GM23338 (cell line): ENCODE data around the gene USP48. TPM values are rescaled to one million over a fixed set of nuclear protein-coding genes. Genes with fewer than 3 reads are reported as not detected.

Experiments used
- ATAC-seq: fragments of 200-7000 bp; cut with Tn5 transposase; 3 replicates; pipeline ENCODE4 v1.9.1; 2020
- DNase-seq: peaks from one replicate; pipeline ENCODE4 v3.0.0-alpha.2; 2015; ENCODE audit warnings: low spot score
- H2AFZ ChIP-seq: fragments of 200-600 bp; sonication (generic); 2 replicates; pipeline ENCODE4 v1.8.0; 2016; ENCODE audit warnings: antibody characterized with exemption, mild to moderate bottlenecking, moderate library complexity
- H3F3A ChIP-seq: fragments of 200-600 bp; sonication (generic); replicated peaks from 2 replicates; pipeline ENCODE4 v1.8.0; 2017; ENCODE audit warnings: antibody characterized with exemption, mixed run types, low read depth
- H3K27ac ChIP-seq: fragments of 200-600 bp; sonication (generic); 2 replicates; pipeline ENCODE4 v1.6.1; 2016; ENCODE audit warnings: low read depth
- H3K27me3 ChIP-seq: fragments of 200-600 bp; sonication (generic); 2 replicates; pipeline ENCODE4 v1.8.0; 2016; ENCODE audit warnings: mild to moderate bottlenecking, mixed run types, moderate library complexity; ENCODE audit not compliant: insufficient read depth
- H3K36me3 ChIP-seq: fragments of 200-600 bp; sonication (generic); 2 replicates; pipeline ENCODE4 v1.8.0; 2016; ENCODE audit warnings: mild to moderate bottlenecking; ENCODE audit not compliant: insufficient read depth
- H3K4me1 ChIP-seq: fragments of 200-600 bp; sonication (generic); 2 replicates; pipeline ENCODE4 v1.8.0; 2016; ENCODE audit warnings: mild to moderate bottlenecking, moderate library complexity; ENCODE audit not compliant: insufficient read depth
- H3K4me2 ChIP-seq: fragments of 200-600 bp; sonication (generic); 2 replicates; pipeline ENCODE4 v1.7.1; 2017; ENCODE audit warnings: mixed run types
- H3K4me3 ChIP-seq: fragments of 200-600 bp; sonication (generic); 2 replicates; pipeline ENCODE4 v1.6.1; 2016; ENCODE audit warnings: mixed run types
- H3K79me2 ChIP-seq: fragments of 200-600 bp; sonication (generic); replicated peaks from 2 replicates; pipeline ENCODE4 v1.8.0; 2017; ENCODE audit warnings: mild to moderate bottlenecking; ENCODE audit not compliant: insufficient read depth
- H3K9me2 ChIP-seq: fragments of 200-600 bp; sonication (generic); 2 replicates; pipeline ENCODE4 v1.8.0; 2017; ENCODE audit not compliant: insufficient read depth
- H4K20me1 ChIP-seq: fragments of 200-600 bp; sonication (generic); replicated peaks from 2 replicates; pipeline ENCODE4 v1.8.0; 2017; ENCODE audit warnings: mild to moderate bottlenecking; ENCODE audit not compliant: insufficient read depth
- H3K27ac Mint-ChIP-seq: 2 replicates; pipeline ENCODE4 v1.8.0; 2020; ENCODE audit warnings: inconsistent platforms, mild to moderate bottlenecking, moderate library complexity, mixed read lengths
- H3K27me3 Mint-ChIP-seq: 3 replicates; pipeline ENCODE4 v1.8.0; 2022; ENCODE audit warnings: low read depth, mild to moderate bottlenecking, moderate library complexity, mixed read lengths, inconsistent platforms; ENCODE audit not compliant: insufficient read depth, poor library complexity
- H3K36me3 Mint-ChIP-seq: 3 replicates; pipeline ENCODE4 v1.8.0; 2021; ENCODE audit warnings: low read depth, mild to moderate bottlenecking, inconsistent platforms, moderate library complexity, mixed read lengths
- H3K4me1 Mint-ChIP-seq: 3 replicates; pipeline ENCODE4 v1.8.0; 2020; ENCODE audit warnings: mild to moderate bottlenecking, inconsistent platforms, mixed read lengths
- H3K4me3 Mint-ChIP-seq: 3 replicates; pipeline ENCODE4 v1.8.0; 2021; ENCODE audit warnings: moderate library complexity, mild to moderate bottlenecking, inconsistent platforms, mixed read lengths
- H3K9me3 Mint-ChIP-seq: 3 replicates; pipeline ENCODE4 v1.8.0; 2020; ENCODE audit warnings: moderate library complexity, mild to moderate bottlenecking, inconsistent platforms, mixed read lengths
- CREB1 ChIP-seq: fragments of 250-450 bp; sonication (Bioruptor Pico); IDR thresholded peaks from 2 replicates; pipeline ENCODE4 v1.5.0; 2020; ENCODE audit warnings: low read depth, mild to moderate bottlenecking, moderate library complexity
- CTCF ChIP-seq, 2 experiments: fragments of 200-600 bp in 1 of 2; sonication (generic) in 1 of 2; conservative IDR thresholded peaks; 2 replicates each; pipeline versions ENCODE4 v1.5.1 to v1.6.1; 2016 to 2017; ENCODE audit warnings: antibody characterized with exemption in 2 of 2, low read depth in 2 of 2, mild to moderate bottlenecking in 2 of 2, moderate library complexity in 1 of 2
- EZH2 ChIP-seq: fragments of 200-600 bp; sonication (generic); IDR thresholded peaks from one replicate; pipeline ENCODE4 v1.8.0; 2017; ENCODE audit warnings: antibody characterized with exemption, mild to moderate bottlenecking, low read depth; ENCODE audit not compliant: unreplicated experiment
- EZH2phosphoT487 ChIP-seq: fragments of 200-600 bp; sonication (generic); IDR thresholded peaks from one replicate; pipeline ENCODE4 v1.8.1; 2018; ENCODE audit warnings: antibody characterized with exemption; ENCODE audit not compliant: unreplicated experiment
- POLR2AphosphoS5 ChIP-seq: IDR thresholded peaks from 2 replicates; pipeline ENCODE4 v1.6.1; 2016; ENCODE audit warnings: antibody characterized with exemption, low read depth
- REST ChIP-seq: IDR thresholded peaks from one replicate; pipeline ENCODE4 v1.6.1; 2018; ENCODE audit warnings: antibody characterized with exemption; ENCODE audit not compliant: unreplicated experiment
- STAT1 ChIP-seq: IDR thresholded peaks from one replicate; pipeline ENCODE4 v1.6.1; 2016; ENCODE audit warnings: antibody characterized with exemption; ENCODE audit not compliant: unreplicated experiment
- ZNF114 ChIP-seq: fragments of 250-450 bp; sonication (Bioruptor Pico); IDR thresholded peaks from 2 replicates; pipeline ENCODE4 v1.5.0; 2020; ENCODE audit warnings: mild to moderate bottlenecking, moderate library complexity
- ZNF331 ChIP-seq: fragments of 250-450 bp; sonication (Bioruptor Pico); IDR thresholded peaks from 2 replicates; pipeline ENCODE4 v1.5.0; 2020; ENCODE audit warnings: low read depth, mild to moderate bottlenecking, moderate library complexity
- polyA plus RNA-seq: library from polyadenylated mRNA; unstranded; fragments of >200 nt; fragmentation: Nextera tagmentation; extraction: Ambion mirVana; gene quantifications from 2 replicates; pipeline ENCODE4 v1.2.1, GENCODE V29; 2016
- total RNA-seq: library from RNA; depleted of rRNA; stranded (reverse); fragments of >200 nt; shearing (Covaris generic); gene quantifications from 2 replicates; pipeline ENCODE4 v1.2.3, GENCODE V29; 2014
- TF ChIP-seq, protein P1 (sequence below): fragments of 250-450 bp; sonication (Bioruptor Pico); IDR thresholded peaks from 2 replicates; pipeline ENCODE4 v1.5.0; 2020; ENCODE audit warnings: mild to moderate bottlenecking, moderate library complexity

USP48 gene
- total and polyA plus RNA-seq, 2 experiments from 2014 or later = 85.9 to 151 TPM

DNA sequence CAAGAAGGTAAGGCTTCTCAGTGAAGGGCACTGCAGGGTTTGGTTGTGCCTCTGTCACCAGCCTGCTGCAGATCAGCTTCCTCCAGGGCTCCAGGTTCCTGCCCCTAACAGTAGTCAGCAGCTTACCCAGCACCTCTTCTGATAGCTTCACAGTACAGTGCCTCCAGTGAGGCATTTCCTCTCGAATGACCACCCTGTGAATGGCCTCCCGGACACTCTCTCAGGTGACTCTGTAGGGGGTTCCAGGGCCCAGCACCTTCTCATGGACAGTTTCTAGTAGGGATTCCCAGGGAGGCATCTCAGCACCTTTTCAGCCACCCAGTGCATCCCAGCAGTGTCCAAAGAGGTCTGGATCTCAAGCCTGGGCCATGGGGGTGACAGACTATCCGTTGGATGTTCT, 28.4 kb downstream of the USP48 start (continued):
- TF ChIP-seq, protein P1, sequence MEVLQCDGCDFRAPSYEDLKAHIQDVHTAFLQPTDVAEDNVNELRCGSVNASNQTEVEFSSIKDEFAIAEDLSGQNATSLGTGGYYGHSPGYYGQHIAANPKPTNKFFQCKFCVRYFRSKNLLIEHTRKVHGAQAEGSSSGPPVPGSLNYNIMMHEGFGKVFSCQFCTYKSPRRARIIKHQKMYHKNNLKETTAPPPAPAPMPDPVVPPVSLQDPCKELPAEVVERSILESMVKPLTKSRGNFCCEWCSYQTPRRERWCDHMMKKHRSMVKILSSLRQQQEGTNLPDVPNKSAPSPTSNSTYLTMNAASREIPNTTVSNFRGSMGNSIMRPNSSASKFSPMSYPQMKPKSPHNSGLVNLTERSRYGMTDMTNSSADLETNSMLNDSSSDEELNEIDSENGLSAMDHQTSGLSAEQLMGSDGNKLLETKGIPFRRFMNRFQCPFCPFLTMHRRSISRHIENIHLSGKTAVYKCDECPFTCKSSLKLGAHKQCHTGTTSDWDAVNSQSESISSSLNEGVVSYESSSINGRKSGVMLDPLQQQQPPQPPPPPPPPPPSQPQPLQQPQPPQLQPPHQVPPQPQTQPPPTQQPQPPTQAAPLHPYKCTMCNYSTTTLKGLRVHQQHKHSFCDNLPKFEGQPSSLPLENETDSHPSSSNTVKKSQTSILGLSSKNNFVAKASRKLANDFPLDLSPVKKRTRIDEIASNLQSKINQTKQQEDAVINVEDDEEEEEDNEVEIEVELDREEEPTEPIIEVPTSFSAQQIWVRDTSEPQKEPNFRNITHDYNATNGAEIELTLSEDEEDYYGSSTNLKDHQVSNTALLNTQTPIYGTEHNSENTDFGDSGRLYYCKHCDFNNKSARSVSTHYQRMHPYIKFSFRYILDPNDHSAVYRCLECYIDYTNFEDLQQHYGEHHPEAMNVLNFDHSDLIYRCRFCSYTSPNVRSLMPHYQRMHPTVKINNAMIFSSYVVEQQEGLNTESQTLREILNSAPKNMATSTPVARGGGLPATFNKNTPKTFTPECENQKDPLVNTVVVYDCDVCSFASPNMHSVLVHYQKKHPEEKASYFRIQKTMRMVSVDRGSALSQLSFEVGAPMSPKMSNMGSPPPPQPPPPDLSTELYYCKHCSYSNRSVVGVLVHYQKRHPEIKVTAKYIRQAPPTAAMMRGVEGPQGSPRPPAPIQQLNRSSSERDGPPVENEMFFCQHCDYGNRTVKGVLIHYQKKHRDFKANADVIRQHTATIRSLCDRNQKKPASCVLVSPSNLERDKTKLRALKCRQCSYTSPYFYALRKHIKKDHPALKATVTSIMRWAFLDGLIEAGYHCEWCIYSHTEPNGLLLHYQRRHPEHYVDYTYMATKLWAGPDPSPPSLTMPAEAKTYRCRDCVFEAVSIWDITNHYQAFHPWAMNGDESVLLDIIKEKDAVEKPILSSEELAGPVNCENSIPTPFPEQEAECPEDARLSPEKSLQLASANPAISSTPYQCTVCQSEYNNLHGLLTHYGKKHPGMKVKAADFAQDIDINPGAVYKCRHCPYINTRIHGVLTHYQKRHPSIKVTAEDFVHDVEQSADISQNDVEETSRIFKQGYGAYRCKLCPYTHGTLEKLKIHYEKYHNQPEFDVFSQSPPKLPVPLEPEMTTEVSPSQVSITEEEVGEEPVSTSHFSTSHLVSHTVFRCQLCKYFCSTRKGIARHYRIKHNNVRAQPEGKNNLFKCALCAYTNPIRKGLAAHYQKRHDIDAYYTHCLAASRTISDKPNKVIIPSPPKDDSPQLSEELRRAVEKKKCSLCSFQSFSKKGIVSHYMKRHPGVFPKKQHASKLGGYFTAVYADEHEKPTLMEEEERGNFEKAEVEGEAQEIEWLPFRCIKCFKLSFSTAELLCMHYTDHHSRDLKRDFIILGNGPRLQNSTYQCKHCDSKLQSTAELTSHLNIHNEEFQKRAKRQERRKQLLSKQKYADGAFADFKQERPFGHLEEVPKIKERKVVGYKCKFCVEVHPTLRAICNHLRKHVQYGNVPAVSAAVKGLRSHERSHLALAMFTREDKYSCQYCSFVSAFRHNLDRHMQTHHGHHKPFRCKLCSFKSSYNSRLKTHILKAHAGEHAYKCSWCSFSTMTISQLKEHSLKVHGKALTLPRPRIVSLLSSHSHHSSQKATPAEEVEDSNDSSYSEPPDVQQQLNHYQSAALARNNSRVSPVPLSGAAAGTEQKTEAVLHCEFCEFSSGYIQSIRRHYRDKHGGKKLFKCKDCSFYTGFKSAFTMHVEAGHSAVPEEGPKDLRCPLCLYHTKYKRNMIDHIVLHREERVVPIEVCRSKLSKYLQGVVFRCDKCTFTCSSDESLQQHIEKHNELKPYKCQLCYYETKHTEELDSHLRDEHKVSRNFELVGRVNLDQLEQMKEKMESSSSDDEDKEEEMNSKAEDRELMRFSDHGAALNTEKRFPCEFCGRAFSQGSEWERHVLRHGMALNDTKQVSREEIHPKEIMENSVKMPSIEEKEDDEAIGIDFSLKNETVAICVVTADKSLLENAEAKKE (CRISPR knock-in tag) = no peak
- TF ChIP-seq REST (no peak), POLR2AphosphoS5 (no peak), ZNF114 (no peak), STAT1 (no peak), CREB1 (CRISPR knock-in tag) (no peak), ZNF331 (no peak)

DNA sequence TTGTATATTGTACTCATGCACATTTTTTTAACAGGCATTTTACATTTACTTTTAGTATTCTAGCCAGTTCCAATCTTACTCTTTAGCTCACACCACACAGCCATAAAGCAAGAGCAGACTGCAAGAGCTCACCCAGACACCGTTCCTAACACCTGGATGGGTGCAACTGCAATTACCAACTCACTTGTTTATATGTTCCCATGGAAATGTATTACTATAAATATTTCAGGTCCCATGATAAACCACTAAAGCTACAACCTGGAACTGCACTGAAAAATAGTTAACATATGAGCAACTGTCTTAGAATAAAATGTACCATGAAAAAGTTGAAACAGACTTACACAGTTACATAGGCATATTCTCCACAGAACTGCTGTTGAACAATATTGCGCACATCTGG, 30.8 kb downstream of the USP48 start:
- H3K36me3 ChIP-seq = peaks cover 36% of the 10 kb centered on the region
- H3K27me3 ChIP-seq = no peaks in the 10 kb centered on the region
- ATAC-seq = no peak
- Mint-ChIP-seq H3K27ac (no peak overlapping the region), H3K9me3 (no peaks in the 10 kb centered on the region), H3K4me3 (no peak overlapping the region), H3K36me3 (peaks cover 67% of the 10 kb centered on the region), H3K27me3 (no peaks in the 10 kb centered on the region), H3K4me1 (no peaks in the 10 kb centered on the region)
- peaks cover 16% of the 10 kb centered on the region for H4K20me1 ChIP-seq
- no peaks in the 10 kb centered on the region for H3F3A ChIP-seq
- H3K79me2 ChIP-seq = peaks cover 18% of the 10 kb centered on the region
- H3K4me2 ChIP-seq = no peak overlapping the region
- no peaks in the 10 kb centered on the region for H3K9me2 ChIP-seq
- no peaks in the 10 kb centered on the region for H3K4me1 ChIP-seq
- H3K4me3 ChIP-seq = no peak overlapping the region
- H3K27ac ChIP-seq = no peak overlapping the region
- no peak for DNase-seq
- no peak overlapping the region for H2AFZ ChIP-seq
- TF ChIP-seq REST (no peak), ZNF331 (no peak), EZH2 (no peak), CREB1 (CRISPR knock-in tag) (no peak), CTCF (conservative IDR thresholded peaks at IDR 0.05; ENCODE audit: low read depth in 2 of 2) (no peak), ZNF114 (no peak), EZH2phosphoT487 (no peak)
